Endothelial cell of hepatic sinusoid (primary cell): ENCODE measurements around the gene CRAMP1.

Experiments
- in situ Hi-C: cut with HindIII; loops from 2 replicates; pipeline ENCODE4 v1.10.0; 2017; ENCODE audit warnings: low sequenced_read_pairs

The CRAMP1 gene

DNA sequence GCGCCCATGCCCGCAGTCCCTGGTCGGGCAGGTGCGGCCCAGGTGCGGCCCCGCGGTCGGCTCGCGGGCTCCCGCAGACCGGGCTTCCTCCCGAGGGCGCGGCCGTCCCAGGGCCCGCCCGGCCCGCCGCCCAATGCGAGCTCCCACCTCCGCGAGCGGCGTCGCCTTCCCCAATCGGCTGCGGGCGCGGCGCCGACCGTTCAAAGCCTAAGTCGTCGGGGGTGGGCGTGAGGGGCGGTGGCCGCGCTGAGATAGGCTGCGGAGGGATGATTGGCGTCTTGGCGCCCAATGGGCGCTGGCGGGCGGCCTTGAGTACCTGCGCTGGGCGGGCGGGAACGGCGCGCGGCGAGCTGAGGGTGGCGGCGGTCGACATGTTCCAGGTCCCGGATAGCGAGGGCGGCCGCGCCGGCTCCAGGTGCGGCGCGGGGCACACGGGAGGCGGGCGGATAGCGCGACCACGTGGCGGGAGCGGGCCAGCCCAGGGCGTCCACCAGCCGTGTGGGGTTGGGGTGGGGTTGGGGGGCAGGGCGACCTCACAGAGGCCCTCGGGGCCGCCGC lies 65.9 kb downstream of the CRAMP1 start, which contains the start of gene JPT2:
JPT2 (plus strand) TSS at position 338 of the 558 bp plus-strand sequence; CDS start at position 372, 34 bp downstream.
- in situ Hi-C loops = no loop called here

GRCh38 chr16:1678500-1679098 lies 66.4 kb downstream of the CRAMP1 start:
- in situ Hi-C loops = no loop called here

DNA sequence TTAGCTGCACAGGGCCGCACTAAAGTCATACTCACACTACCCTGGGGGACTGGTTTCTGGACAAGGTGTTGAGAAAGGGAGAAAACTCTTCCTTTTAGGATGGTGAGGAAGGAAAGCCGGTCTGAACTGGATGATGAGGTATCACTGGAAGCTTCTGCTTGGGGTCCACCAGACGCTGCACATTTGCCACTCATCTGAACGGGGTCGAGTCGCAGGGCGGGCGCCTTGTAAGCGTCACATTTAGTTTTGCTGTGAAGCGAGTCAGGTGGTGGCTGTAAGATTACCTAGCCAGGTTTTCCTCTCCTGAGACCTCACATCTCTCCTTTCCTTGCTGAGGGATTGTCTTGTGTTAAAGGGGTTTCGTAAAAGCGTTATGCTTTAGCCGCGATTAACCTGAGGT lies 68.2 kb downstream of the CRAMP1 start:
- in situ Hi-C loops = no loop called here

GRCh38 chr16:1681032-1681431 lies 68.9 kb downstream of the CRAMP1 start:
- in situ Hi-C loops = no loop called here

- in situ Hi-C loops = no loop called here
Observed at GRCh38 chr16:1687427-1688316, 75.5 kb downstream of the CRAMP1 start.

DNA sequence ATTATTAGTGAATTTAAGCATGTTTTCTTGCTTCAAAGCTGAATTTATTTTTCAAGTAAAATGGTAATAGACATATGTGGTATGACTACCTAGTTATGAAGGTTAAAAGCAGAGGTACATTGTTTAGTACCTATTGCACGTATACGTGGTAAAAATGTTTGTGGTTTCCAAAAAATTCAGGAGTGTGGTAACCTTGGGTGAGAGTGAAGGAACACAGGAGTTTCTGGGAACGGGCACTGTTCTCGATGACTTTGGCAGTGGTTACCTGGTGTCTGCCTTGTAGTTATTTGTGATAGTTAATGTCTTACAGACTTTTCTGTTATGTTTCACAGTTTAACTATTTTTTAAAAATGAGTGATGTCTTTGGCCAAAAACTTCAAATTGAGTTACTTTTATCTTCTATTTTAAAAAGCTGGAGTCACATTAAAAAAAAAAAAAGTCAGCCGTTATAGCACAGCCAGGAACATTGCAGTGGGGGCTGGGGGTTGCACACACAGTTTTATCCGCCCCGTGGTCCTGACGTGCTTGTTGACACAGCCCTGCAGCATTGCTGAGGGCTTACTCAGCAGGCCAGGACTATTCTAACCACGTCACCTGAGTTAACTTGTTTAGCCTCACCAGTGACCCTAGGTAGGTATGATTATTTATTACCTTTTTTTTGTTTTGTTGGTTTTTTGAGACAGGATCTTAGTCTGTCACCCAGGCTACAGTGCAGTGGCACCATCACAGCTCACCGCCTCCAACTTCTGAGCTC lies 76.8 kb downstream of the CRAMP1 start:
- in situ Hi-C loops = no loop called here

DNA sequence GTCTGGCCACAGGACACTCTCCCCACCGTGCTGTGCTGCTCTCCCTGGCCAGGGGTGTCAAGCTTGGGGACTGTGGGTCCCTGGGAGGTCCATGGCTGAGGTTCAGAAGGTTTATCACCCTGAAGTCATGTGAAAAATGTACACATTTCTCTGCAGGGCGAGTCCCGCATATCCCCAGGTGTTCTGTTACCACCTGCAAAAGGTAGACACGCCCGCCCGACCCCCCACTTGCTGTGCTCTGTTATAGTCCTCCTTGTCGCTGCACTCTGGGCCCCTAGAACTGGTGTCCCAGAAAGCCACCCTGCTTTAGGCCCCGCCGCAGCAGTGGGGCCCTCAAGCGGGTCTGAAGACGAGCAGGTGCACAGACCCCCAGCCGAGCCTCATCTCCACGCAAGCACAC lies 77.7 kb downstream of the CRAMP1 start:
- in situ Hi-C loops = no loop called here

DNA sequence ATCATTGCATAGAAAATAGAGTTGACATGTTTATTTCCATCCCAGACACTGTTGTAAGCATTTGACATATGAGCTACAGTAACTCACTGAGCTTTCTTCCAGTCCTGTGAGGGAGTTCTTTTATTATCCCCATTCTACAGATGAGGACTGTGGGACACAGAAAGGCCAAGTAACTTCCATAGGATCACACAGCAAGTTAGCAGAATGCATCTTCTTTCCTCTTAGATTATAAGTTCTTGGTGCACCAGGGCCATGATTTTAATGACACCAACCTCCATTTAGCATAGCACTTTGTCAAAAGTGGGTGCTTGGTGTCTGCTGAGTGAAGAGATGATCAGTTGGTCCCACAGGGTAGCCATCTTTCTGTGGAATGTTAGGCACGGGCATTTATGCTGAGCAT lies 78.7 kb downstream of the CRAMP1 start:
- in situ Hi-C loops = no loop called here

DNA sequence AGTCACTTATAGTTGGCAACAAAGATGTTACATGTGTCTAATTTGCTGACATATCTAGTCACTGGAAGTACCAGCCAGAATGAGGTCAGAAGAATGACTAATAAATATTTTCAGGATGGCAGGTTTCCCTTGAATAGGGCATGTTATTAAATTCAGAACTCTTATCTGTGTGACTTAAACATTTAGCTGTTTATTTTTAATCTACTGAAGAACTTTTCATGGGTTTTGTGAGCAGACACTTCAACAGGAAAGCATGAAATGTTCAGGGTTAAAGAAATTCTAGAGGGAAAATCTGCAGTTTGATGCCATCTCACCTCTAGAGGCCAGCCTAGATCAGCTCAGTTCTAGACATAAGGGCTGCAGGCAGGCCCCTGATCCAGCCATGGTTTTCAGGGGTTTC lies 79.1 kb downstream of the CRAMP1 start:
- in situ Hi-C loops = no loop called here

- in situ Hi-C loops = no loop called here
Observed at GRCh38 chr16:1691956-1692355, 79.8 kb downstream of the CRAMP1 start.

- in situ Hi-C loops = no loop called here
Observed at GRCh38 chr16:1696863-1697262, 84.7 kb downstream of the CRAMP1 start.

- in situ Hi-C loops = no loop called here
Observed at GRCh38 chr16:1698680-1699079, 86.5 kb downstream of the CRAMP1 start.

DNA sequence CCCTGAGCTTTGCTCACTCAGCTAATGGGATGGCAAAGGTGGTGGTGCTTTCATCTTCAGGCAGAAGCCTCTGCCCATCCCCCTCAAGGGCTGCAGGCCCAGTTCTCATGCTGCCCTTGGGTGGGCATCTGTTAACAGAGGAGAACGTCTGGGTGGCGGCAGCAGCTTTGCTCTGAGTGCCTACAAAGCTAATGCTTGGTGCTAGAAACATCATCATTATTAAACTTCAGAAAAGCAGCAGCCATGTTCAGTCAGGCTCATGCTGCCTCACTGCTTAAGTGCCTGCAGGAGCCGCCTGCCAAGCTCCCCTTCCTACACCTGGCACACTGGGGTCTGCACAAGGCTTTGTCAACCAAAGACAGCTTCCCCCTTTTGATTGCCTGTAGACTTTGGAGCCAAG lies 88.1 kb downstream of the CRAMP1 start:
- in situ Hi-C loops = loop anchor here (5.0 to 10.0 kb wide), 2 partner anchors 63 to 65 kb away; no protein-coding TSS in a partner anchor

DNA sequence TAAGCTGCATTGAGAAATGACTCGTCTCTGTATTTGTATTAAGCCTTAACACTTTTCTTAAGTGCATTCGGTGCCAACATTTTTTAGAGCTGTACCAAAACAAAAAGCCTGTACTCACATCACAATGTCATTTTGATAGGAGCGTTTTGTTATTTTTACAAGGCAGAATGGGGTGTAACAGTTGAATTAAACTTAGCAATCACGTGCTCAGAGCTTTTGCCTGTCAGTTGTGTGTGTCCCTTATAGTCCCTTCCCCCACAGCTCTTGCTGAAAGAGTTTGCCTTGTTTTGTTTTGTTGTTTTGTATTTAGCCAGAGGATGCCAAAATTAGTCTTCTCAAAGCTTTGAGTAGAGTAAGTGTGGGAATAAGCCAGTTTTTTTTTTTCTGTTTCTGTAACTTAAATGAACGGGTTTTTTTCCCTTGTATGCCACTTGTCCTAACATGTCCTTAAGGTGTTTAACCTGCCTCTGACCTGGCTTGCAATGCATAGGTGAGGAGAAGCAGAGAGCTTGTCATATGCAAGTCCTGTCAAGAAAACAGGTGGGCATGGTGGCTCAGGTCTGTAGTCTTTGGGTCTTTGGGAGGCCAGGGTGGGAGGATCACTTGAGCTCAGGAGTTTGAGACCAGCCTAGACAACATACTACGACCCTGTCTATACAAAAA lies 89.2 kb downstream of the CRAMP1 start:
- in situ Hi-C loops = loop anchor here (5.0 to 10.0 kb wide), 2 partner anchors 63 to 64 kb away; no protein-coding TSS in a partner anchor

DNA sequence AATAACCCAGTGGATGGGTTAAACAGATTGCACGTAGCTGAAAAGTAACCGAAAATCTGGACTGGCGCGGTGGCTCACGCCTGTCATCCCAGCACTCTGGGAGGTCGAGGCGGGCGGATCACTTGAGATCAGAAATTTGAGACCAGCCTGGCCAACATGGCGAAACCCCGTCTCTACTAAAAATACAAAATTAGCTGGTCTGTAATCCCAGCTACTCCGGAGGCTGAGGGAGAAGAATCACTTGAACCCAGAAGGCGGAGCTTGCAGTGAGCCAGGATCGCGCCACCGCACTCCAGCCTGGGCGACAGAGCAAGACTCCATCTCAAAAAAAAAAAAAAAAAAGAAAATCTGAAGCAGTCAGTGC lies 93.1 kb downstream of the CRAMP1 start:
- in situ Hi-C loops = loop anchor here (10.0 kb wide), 1 partner anchor 59 kb away; no protein-coding TSS in a partner anchor

GRCh38 chr16:1705688-1706385 lies 93.7 kb downstream of the CRAMP1 start, which contains the start of gene MAPK8IP3:
TSS of gene MAPK8IP3 (plus strand) at chr16:1706195. CDS start at chr16:1706340, 145 bp downstream.
- in situ Hi-C loops = loop anchor here (10.0 kb wide), 1 partner anchor 59 kb away; no protein-coding TSS in a partner anchor

DNA sequence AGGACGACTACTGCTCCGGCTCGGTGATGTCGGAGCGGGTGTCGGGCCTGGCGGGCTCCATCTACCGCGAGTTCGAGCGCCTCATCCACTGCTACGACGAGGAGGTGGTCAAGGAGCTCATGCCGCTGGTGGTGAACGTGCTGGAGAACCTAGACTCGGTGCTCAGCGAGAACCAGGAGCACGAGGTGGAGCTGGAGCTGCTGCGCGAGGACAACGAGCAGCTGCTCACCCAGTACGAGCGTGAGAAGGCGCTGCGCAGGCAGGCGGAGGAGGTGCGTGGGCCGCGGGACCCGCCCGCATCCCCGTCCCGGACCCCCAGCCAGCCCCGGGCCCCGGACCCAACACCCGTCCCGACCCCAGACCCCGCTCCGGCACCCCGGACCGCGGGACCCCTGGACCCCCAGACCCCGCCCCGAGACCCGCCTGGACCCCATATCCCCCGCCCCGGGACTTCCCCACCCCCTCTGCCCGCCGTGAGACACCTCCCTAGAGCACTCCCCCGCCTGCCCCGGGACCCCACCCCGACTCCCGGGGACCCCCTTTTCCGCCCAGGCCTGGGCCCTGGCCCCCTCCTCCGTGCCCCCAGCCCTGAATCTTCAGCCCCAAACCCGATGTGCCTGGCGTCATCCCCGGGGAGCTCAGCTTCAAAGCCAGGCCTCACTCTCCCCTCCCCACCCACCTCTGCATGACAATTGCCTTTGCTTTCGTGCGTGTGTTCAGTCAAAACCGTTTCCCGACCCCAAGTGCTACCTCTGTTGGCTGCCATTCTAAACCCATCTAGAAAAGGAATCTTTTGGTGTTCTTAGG lies 94.4 kb downstream of the CRAMP1 start:
- in situ Hi-C loops = loop anchor here (10.0 kb wide), 1 partner anchor 58 kb away; no protein-coding TSS in a partner anchor

DNA sequence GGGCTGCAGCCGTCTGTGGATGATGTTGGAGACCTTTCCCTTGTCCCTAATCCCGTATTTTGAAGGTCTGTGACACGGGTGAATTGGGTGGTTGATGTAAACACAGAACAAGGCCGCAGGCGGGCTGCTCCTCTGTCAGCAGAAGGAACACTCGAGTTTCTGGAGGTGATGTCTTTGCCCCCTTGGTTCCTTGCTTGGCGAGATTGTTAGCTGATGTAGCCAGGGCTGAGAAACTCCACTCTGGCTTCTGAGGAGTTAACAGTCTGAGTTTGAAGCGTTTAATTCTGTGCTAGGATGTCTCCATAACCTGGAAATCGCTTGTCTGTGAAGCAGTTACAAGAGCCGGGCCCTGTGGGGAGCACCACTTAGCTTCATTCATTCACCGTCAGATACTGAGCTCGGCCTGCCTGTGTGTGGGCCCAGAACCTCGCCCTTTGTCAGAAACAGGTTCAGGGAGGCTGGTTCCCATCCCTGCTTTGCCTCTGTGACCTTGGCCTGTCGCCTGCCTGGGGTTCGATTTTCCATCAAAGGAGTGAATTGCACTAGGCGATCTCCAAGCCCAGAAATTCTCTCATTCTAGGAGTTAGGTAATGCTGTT lies 95.1 kb downstream of the CRAMP1 start:
- in situ Hi-C loops = loop anchor here (10.0 kb wide), 1 partner anchor 58 kb away; no protein-coding TSS in a partner anchor
